ENCODE measurements around the gene LPP.
A peak's percentile ranks its signal among the peaks of the same experiment; 100 is the strongest.

LPP gene

DNA sequence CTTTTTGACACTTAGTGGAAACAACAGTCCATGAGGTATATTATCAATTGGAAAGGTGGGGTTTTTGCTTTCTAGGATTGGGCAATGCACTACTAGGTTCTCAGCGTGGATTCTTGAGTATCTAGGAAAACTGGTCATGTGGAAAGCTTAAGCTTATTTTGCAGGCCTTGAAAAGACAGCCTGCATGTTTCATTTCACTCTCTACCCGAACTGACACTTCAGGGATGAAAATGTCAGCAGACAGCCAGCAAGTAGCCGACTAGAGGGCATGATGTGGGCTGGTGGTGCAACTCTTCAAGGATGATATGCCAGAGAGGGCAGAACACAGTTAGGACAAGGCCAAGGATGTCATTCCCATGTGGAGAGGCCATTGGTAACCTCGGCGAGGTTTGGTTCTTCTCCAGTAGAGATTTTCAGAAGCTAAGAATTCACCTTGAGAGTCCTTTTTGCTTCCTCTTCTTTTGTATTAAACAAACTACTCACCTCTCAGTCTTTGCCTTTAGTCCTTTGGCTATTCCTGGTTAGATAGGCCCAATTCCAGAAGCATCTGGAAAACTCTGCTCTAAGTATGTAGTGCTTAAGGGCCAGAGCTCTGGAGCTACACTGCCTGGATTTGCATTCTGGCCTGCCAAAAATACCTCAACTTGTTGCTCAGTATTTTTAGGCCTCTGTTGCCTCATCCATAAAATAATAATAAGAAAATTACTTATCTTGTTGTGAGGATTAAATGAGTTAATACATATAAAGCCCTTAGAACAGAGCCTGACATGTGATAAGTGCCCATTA, 17.9 kb downstream of the LPP start:
- DNase-seq: no peak

DNA sequence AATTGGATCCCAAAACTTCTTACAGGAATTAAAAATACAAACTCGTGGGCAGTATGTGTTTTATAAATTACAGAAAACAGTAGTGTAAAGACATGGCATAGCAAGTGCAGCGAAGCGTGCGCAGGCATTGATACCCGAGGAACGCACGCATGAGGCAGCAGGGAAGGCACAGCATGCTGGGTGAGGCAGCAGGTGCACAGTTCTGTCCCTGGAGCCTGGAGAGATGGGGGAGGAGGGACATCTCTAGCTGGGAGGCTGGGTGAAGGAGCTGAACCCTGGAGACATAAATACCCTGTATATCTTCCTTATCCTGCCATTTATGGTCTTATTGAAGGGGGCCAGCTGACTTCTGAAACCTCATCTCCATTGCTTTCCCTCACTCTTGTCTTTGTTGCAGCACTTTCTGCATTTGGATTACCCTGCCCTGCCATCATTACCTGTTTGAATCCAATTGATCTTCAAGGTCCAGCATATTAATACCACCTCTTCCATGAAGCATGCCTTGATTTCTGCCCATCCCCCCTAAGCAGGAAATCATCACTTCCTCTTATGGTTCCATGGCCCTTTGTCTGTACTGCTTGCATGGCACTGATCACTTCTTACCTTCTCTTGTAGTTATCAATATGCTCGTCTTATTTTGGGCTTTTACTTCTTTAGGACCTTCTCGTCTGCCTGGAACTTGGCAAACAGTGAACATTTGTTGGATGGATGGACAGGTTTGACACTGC, 20.5 kb downstream of the LPP start:
- DNase-seq: no peak

DNA sequence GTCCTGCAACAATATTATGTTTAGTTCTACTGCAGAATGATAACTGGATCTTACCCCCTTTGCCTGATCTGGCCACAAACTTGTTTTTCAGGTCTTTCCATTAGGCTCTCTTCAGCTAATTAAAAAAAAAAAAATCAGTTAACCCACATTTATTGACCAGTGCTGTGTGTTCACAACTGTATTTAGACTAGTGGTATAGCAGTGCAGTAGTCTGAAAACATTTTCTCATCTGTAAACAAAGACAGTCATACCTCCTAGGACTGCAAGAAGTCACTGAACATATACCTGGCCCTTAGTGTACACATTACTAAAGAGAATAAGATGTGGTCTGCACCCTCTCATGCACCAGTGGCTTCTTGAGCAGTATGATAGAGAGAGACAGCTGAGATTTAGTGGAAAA, 22.5 kb downstream of the LPP start:
- DNase-seq: no peak

DNA sequence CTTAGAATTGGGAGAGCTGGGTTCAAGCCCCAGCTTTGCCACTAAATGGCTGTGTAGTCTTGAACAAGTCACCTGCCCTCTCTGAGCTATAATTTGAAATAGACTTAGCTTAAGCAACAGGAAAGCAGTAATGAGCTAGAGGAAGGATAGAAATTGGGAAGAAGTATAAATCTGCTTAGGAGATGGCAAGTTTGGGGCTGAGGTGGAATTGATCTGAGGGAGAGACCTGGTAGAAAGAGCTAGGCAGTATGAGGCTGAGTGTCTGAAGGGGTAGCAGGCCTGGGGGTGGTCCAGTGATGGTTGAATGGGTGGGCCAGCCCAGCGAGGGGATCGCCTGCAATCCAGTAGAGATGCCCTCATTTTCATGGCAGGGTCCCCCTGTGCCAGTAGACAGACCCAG, 22.9 kb downstream of the LPP start:
- DNase-seq: no peak

DNA sequence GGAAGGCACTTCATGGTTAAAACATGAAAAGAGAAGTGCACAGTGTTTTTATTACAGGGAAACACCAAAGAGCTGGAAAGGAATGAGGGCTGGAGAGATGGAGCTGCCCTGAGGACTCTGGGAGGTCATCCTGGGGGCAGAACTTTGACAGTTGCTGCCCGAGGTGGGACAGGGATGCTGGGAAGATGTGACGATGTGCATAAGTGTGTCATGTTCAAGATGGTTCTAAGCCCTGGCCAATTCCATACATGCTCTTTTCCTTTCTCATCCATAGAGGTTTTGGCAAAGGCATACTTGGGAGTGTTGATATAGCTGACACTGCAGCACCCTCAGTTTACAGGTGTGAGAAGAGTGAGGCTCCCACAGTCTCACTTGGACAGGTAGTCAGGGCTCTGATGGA, 23.8 kb downstream of the LPP start:
- DNase-seq: no peak

DNA sequence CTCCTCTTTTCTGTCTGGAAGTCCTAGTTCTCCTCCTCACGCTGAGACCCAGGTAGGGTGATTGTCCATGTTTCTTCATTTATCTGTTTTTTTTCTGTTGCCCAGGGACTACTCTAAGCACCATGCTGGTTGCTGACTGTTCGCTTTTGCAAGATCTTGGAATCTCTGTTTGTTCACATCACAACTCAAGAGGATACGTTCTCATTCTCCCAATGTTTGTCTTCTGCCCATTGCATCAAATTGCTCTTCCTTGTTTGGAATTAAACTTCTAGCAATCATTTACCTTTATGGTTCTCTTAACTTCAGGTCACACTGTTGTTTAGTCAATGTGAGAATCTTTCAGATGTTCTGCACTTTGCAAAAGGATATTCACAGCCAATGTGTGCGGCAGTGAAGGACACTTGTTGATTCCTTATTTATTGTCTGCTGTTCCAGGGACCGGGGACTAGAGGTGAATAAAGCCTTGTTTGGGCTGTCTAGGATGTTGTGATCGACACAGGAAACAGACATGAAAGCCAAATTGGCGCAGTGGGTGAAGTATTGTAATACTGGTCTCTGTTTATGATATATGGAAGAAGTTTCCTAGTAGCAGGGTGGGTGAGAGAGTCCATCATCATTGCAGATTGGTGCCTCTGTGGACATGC, 24.5 kb downstream of the LPP start:
- no peak for DNase-seq

DNA sequence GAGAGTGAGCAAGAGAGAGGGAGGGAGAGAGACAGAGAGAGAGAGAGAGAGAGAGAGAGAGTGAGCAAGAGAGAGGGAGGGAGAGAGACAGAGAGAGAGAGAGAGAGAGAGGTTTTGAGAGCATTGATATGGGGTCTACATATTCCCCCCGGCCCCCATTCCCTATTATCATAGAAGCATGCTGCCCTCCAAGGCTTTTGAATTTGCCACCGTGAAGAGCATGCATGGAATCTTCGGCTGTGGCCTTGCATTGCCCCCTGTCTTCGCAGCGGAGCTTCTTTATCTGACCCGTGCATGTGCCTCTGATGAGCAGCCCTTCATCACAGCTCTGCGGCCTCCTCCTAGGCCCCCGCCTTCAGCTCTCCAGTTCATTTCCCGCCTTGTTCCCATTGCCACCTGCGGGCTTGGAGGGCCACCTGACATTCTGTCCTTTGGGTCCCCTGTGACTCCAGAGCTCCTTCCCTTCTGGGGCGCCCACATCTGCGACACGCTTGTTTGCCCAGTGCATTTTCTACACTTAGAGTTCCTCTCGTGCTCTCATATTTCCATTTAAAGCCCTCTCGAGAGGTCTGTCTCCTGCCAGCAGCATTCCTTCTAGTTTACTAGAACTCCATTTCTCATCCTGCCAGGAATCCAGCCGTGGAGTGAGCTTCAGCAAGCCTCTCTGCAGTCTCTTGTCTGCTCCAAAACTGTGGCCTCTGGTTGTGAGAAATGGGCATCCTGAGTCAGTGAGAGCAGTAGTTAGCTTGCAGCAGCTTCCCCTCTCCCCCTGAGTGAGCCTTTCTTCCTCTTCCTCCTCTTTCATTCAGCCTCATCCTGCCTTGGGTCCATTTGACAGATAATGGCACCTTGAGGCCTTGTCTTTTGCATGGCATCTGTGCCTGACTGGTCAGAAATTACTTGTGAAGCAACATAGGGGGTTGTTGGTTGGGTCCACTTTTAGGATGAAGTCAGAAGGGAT, 25.3 kb downstream of the LPP start:
- no peak for DNase-seq

DNA sequence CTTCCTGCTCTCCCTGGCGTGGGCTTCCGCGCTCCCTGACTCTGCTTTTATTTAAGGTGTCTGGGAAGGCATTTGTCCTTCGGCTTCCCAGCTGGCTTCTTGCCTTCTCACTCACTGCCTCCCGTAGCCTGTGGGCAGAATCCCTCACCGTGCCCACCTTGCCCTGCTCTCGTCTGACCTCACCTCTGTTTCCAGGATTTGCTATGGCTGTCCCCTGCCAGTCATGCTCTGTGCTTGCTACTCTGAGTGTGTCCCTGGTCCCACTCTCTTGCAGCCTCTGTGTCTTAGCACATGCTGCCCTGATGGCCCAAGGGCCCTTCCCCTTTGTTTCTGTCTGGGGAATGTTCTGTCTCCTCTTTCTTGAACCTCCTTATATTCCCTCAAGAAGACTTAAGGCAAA, 26.2 kb downstream of the LPP start:
- DNase-seq: no peak

DNA sequence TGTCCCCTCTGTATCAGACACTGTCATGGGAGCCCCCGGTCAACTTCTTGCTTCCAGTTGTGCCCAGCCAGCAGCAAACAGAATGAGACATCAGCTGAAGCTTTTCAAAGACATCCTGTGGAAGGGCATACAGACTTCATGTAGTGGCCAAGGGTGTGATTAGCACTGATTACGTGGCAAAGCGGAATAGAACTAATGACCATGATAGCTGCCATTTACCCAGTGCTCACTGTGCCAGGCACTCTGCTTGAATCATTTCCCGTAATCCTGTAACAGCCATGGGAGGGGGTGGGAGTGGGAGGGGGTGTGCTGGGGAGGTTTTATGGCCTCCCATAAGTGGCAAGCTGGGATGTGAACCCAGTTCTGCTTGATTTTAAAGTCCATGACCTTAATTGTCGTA, 29.5 kb downstream of the LPP start:
- no peak for DNase-seq

DNA sequence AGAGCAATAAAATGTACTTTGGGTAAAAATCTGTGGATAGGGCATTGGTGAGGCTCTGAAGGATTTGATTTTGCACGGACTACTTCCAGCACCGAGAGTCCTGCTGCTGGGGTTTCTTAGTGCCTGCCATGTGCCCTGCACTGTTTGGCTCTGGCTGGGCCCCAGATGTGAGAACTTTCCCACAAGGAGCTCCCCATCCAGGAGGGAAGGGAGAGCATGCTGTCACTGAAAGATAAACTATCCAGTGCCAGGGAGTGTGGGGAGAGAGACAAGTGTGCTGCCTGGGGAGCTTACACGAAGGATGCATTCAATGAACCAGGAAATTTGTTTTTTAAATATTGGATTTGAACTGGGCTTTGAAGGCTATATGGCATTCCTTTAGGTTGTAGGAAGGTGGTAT, 30.2 kb downstream of the LPP start:
- DNase-seq: no peak

DNA sequence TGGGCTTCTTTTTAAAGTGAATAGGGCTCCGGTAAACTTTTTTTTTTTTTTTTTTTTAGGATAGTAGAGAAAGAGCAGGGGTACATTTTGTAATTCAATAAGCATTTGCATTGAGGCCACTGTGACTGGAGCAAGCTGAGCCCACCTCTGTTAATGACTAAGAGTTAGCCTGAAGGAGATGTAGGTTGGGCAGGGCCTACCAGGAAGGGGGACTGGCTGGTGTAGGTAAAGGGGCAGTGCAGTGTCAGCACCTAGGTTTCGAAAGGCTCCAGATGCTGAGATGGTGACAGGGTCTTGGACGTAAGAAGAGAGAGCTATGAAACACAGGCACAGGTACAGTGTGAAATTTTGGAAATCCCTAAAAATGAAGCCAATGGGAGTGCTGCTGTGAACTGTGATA, 30.7 kb downstream of the LPP start:
- DNase-seq: no peak

DNA sequence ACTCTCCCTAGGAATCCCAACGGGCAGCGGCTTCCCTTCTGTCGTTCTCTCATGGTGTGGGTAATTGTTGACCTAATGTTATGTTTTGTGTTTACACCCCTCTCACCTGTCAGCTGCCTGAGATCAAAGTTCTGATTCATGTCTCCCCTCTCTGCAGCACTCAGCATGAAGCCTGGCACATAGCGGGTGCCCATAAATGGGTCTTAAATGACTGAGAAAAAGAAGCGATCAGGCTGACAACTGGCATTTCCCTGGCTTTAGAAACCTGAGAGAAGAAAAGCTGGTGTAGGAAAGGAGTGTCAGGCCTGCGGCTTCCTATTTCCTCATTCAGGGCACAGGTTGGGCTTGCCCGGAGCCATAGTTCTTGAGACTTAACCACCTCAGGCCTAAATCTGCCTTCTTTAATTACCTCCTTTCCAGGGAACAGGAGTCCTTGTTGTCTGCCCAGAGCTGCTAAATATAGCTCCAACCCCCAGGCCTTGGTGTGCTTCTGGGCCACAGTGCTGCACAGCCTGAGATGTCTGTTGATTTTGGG, 31.8 kb downstream of the LPP start:
- DNase-seq: no peak

DNA sequence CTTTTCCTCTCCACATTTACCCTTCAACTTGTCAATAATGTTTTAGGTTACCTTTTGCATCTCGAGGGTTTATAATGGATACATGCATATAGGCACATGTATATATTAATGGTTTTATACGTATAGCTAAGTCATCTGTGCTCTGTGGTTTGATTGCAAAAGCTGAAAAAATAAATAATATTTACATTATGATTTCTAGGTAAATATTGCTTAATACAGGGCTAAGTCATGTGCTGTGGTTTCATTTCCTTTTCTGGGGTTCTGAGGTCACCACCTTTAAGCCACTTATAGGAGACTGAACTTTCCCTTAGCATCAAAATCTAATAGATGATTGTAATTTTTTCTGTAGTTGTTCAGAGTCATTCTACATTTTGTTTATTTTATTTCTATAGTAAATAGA, 33.1 kb downstream of the LPP start:
- DNase-seq: peak; percentile 67

DNA sequence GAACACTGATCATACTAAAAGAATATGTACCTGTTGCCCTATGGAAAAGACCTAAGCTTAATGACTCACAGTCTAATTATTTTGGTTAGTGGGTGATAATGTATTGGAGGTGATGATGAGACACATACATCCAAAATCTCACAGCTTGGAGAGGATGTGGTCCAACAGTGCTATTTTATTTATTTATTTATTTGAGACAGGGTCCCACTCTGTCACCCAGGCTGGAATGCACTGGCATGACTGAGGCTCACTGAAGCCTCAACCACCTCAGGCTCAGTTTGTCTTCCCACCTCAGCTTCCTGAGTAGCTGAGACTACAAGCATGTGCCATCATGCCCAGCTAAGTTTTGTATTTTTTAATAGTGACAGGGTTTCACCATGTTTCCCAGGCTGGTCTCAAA, 35.0 kb downstream of the LPP start:
- no peak for DNase-seq

DNA sequence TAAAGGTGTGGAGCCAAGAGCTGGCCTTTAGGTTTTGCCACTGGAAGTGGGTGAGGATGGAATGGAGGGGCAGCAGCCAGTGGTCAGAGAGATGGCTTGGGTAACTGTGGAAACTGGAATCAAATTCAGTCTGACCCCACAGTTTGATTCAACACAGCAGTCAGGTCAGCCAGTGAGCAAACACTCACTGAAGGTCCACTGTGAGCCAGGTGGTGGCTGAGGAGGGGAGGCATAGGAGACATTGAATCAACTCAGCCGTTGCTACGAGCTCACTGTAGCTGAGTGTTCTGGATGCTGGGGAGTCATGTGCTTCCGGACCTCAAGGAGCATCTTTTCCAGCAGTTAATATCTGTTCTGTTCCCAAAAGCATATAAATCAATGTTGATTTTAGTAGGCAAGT, 37.5 kb downstream of the LPP start:
- no peak for DNase-seq

DNA sequence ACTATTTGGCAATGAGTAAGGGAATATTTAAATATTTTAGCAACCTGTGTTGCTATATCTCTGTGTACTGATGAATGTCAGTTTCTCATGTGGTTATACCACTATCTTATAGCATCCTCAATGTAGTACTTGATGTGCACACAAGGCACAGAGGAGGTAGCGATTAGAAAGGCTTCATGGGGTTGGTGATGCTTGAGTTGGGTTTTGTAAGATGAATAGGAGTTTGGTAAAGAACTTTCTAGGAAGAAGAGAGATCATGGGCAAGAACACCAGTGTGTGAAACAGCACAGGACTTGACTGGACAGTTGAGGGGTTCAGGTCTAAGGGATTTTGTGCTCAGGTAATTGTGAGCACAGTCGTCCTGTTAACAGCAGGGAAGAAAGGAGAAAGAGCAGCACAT, 38.1 kb downstream of the LPP start:
- no peak for DNase-seq

DNA sequence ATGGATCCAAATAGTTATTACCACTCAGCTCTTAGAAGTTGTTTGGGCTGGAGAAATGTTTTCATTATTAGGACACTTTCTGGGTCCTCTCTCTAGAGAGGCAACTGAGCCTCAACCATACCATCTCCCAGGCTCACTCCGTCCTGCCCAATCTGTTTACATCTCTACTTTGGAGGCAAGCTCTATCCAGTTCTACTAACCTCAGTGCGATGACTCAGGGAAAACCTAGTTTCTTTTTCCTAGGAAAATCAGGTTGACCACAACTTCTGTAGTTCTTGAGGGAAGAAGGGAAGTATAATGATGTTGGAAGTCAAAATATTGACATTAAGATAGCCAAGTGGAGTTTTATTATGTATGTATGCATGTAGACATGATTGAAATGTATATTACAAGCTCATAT, 40.4 kb downstream of the LPP start:
- DNase-seq: peak; percentile 28

DNA sequence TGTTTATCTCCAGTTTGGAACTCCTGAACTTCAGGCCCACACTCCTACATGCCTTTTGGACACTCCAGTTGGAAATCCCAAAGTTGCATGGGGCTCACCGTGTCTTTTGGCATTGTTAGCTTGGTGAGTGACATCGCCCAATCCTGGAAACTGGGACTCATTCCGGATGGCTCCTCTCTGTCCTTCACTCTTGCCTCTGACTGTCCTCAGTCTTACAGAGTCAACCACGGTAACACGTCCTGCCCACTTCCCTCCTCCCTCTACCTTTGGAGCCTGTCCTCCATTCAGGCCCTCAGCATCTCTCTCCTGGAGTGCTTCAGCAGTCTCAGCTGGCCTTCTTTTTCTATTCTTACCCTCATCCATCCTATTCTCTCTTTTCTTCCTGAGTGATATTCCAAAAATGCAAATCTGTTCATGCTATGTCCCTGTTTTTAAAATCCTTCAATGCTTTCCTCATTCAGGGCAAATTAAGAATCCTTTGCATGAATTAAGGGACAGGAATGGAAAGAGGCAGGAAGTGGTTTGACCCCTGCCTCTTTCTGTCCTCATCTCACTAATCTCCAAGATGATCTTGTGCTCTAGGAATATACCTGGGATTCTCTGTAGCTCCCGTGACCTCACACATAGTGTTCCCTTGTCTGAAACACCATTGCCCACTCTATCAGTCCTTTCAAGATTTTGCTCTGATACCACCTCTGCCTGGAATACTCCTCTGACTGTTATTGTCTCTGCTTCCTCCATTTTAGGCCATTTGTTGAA, 42.5 kb downstream of the LPP start:
- DNase-seq: peak; percentile 59

DNA sequence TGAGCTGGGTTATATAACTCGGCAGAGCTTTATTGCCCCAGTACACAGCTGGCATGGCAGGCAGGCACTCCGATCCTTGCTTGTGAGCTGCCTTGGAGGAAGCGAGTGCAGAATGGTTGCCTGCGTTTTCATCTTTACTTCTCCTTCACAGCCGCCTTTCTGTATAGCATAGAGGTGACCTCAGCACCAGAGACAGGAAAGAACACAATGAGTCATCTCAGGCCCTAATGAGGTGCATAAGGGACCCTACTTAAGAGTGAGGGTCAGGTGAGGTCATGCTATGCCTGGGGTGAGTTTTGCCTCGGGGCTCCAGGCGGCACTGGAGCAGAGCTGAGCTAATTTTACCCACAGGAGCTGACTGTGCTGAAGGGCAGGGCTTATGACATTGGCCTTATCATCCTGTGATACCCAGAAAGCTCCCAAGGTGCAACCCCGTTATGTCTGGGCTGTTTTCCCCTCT, 43.5 kb downstream of the LPP start:
- DNase-seq: no peak

DNA sequence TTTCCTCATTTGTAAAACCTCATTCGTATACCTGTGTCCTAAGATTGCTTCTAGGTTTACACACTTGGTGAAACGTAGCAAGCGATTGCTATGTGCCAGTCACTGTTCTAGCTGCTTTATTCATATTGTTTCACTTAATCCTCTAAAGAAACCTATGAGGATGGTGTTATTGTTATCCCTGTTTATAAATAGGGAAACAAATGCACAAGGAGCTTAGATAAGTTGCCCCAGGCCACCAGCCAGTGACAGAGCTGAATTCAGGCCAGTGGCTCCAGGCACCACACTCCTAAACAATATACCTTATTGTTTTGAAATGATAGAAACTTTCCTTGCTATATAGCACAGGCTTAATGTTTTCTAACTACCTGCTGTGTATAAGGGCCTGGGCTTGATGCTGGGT, 44.0 kb downstream of the LPP start:
- no peak for DNase-seq

DNA sequence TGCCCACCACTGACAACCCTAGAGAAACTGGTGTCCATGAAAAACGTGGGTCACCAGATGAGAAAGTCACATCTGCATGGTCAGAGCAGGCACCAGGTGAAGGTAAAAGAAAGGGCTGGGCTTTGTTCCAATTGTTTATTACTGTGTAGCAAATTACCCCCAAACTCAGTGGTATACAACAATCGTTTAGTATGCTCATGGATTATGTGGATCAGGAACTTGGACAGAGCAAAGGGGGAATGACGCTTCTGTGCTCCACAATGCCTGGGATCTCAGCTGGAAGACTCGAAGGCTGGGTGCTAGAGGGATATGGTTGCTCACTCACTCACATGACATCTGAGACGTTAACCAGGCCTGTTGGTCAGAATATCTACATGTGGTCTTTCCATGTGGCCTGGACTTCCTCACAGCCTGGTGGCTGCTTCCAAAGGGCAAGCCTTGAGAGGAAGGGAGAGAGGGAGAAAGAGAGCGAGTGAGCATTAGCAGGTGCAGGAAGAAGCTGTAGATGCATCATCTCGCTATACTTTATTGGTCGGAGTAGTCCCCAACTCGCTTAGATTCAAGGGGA, 44.9 kb downstream of the LPP start:
- no peak for DNase-seq

DNA sequence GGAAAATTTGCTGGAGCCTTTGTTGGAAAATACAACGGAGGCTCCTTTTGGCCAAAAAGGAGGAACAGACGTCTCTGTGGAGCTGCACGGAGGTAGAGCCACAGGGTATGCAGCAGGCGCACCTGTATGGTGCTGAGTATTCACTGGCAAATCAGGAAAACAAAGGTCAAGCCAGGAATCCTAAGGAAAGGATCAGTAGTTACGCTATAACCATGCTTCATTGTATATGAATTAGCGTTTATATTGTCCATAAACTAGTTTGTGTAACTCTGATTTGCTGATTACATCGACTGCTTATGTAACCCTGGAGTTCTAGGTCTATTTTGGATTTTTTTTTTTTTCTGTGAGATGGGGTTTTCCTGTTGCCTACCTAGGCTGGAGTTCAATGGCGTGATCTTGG, 45.4 kb downstream of the LPP start:
- DNase-seq: no peak

Measured in HCEC 1CT (cell line).